ENCODE results near the gene CDH23.

- TF ChIP-seq CTCF (IDR thresholded peaks at IDR 0.05) (no peak), EZH2 (IDR thresholded peaks at IDR 0.05; ENCODE audit: borderline replicate concordance, insufficient read depth, low read depth, low read length, poor library complexity, severe bottlenecking) (no peak)
These were observed 437.0 kb downstream of the CDH23 start for GRCh38 chr10:71833451-71834342.
